ENCODE results near the gene PIK3R6.

DNA sequence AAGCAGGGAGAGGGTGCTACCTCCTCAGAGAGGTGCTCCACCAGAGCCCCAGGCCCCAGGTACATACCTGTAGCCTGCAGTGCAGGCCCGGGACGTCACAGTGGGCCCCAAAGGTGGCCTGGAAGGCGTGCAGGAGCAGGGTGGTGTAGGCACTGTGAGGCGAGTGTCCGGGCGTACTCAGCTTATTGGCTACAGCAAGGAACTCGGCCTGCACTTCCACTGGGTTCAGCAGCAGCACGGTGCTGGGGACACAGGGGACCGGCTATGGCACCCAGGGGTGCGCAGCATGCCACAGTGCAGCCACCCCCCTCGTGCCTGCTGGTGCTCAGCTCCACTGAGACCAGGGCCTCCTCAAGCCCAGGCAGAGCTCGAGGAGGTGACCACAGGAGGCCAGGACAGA lies 23.2 kb upstream of the PIK3R6 start:
- no peak for TF ChIP-seq CTCF (IDR thresholded peaks at IDR 0.05)
- TF ChIP-seq POLR2A (IDR thresholded peaks at IDR 0.05), result no peak
